Medulla oblongata (tissue), 1 donor: ENCODE results near the gene LAYN.

Experiments
- DNase-seq: peaks from one replicate; pipeline ENCODE4 v3.0.0-alpha.2; 2015; ENCODE audit errors: extremely low spot score

Gene LAYN

GRCh38 chr11:111531687-111532364 lies 8.7 kb upstream of the LAYN start:
- no peak for DNase-seq

GRCh38 chr11:111532365-111532709 lies 8.2 kb upstream of the LAYN start:
- DNase-seq = no peak

- DNase-seq = no peak
Observed at GRCh38 chr11:111535281-111535680, 5.2 kb upstream of the LAYN start.

- no peak for DNase-seq
Observed at GRCh38 chr11:111537336-111537860, 3.1 kb upstream of the LAYN start.

- no peak for DNase-seq
Observed at GRCh38 chr11:111538407-111539114, 2.0 kb upstream of the LAYN start.

- DNase-seq = no peak
Observed at GRCh38 chr11:111539426-111540113, 950 bp upstream of the LAYN start.

GRCh38 chr11:111540937-111541253 lies 375 bp downstream of the LAYN start:
- no peak for DNase-seq

GRCh38 chr11:111541254-111542061 lies 938 bp downstream of the LAYN start:
- peak; percentile 34 for DNase-seq

GRCh38 chr11:111542606-111543275 lies 2.2 kb downstream of the LAYN start:
- DNase-seq = no peak

GRCh38 chr11:111548525-111548924 lies 8.0 kb downstream of the LAYN start:
- no peak for DNase-seq

- DNase-seq = no peak
Observed at GRCh38 chr11:111549196-111549868, 8.8 kb downstream of the LAYN start.

- no peak for DNase-seq
Observed at GRCh38 chr11:111549869-111550203, 9.3 kb downstream of the LAYN start.

GRCh38 chr11:111550258-111550657 lies 9.7 kb downstream of the LAYN start:
- DNase-seq = no peak

GRCh38 chr11:111554532-111554931 lies 14.0 kb downstream of the LAYN start:
- DNase-seq = no peak

- DNase-seq = no peak
Observed at GRCh38 chr11:111555255-111555654, 14.7 kb downstream of the LAYN start.

- DNase-seq = no peak
Observed at GRCh38 chr11:111557425-111558111, 17.0 kb downstream of the LAYN start.

GRCh38 chr11:111559800-111560464 lies 19.4 kb downstream of the LAYN start:
- no peak for DNase-seq

GRCh38 chr11:111560800-111561199 lies 20.3 kb downstream of the LAYN start:
- DNase-seq = no peak

GRCh38 chr11:111561306-111561705 lies 20.8 kb downstream of the LAYN start:
- no peak for DNase-seq

GRCh38 chr11:111561791-111562325 lies 21.3 kb downstream of the LAYN start:
- DNase-seq = no peak
